ENCODE measurements around the gene CD79A.
"Not testable (repeated sequence)": the region's sequence is repeated elsewhere in the genome, so short reads cannot be mapped to it uniquely, and the experiment has no call there.

CD79A gene

DNA sequence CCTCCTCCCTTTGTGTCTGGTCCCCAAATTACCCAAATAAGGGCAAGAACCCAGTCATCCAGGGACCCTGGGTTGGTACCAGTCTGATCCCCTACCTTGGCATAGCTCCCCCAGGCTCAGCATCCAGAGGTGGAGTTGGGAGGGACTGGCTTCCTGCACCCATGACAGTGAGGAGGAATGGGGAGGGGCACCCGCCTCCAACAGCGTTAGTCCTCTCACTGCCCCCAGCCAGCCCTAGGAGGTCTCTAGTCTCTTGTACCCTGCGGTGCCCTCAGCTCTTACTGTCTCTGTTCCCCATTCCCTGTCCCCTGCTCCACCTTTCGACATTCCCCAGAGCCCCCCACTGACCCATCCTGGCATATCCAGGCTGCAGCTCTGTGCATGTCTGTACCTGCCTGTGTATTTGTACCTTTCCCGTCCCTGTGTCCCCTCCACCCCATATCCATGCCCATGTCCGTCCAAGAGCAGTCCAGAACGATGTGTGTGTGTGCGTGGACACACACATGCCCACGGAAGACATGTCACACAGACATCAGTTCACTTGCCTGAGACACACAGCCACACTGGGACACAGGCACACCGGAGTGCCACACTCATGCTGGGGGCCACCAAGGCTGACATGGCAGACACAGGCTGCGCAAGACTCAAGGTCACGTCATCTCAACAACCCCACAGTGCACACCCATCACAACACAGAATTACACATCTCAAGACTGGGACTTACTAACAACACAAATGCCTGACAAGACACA, 33.3 kb downstream of the CD79A start:
- FAIRE-seq: no peak
- no peak for TF ChIP-seq POLR2A (IDR thresholded peaks at IDR 0.05; ENCODE audit: low read depth, low read length)
- DNase-seq (ENCODE audit: insufficient read length, low spot score): no peak

DNA sequence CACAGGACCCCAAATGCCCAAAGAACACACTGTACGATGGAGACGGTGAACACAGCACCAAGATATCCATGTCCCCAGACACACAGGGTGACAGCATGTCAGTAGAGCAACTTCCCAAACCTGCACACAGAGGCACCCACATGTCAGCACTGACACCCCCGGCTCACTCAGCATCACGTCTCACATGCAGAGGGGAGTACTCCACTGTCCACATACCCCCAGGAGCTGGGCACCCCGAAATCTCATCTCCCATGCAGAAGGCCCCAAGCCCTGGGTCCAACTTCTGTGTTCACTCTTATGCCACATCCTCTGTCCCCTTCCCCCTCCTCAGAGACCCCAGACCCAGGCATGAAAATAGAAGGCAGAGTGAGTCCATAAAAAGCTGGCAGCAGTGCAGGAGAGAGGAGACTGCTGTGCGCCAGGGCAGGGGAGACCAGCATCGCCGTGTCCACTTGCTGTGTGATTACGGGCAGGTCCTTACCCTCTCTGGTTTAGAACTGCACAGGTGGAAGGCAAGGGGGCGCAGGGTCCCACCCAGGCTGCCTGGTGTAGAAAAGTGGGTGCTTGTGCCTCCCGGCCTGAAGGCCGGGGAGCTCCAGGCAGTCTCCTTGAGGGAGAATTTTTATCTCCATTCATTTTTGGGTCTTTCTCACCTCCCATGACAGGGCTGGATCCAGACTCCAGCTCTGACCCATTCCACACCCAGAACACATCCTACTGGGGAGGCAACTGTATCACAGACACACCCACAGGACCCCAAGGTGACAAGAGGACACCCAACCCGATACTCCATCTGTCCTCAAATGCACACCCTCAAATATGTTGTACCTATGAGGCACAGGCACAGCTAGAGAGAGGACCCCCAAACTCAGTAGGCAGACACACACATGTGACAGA, 34.2 kb downstream of the CD79A start:
- TF ChIP-seq POLR2A (IDR thresholded peaks at IDR 0.05; ENCODE audit: low read depth, low read length): no peak
- no peak for DNase-seq (ENCODE audit: insufficient read length, low spot score)
- no peak for FAIRE-seq

- no peak for TF ChIP-seq POLR2A (IDR thresholded peaks at IDR 0.05; ENCODE audit: low read depth, low read length)
- FAIRE-seq: no peak
- DNase-seq (ENCODE audit: insufficient read length, low spot score): no peak
Observed at GRCh38 chr19:41911889-41912731, 35.0 kb downstream of the CD79A start.

DNA sequence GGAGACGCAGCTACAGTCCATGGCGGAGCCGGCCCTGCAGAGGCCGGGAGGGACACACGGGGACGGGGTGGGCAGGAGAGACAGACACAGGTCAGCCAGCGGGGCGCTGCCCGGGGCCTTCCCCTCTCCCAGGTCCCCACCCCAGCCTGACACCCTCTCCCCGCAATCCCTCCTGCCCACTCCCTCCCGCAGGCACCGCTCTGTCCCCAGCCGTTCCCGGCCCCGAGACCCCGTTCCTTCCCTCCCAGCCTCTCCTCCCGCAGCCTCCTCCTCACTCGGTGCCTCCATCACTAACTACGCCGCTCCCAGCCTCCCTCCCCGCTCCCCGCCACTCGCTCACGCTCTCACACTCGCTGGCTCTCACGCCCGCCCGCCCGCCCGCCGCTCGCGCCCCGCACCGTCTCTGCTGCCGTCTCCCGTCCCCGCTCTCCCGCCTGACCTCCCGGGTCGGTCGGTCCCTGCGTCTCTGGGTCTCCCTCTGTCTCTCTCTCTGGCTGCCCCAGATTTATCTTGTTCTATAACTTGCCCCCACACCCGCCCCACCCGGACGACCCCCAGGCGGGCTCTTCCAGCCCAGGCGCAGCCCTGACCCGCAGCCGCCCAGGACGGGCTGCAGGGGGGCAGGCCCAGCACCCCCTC, 35.9 kb downstream of the CD79A start:
- no peak for TF ChIP-seq POLR2A (IDR thresholded peaks at IDR 0.05; ENCODE audit: low read depth, low read length)
- no peak for FAIRE-seq
- no peak for DNase-seq (ENCODE audit: insufficient read length, low spot score)

- FAIRE-seq: no peak
- no peak for TF ChIP-seq POLR2A (IDR thresholded peaks at IDR 0.05; ENCODE audit: low read depth, low read length)
- no peak for DNase-seq (ENCODE audit: insufficient read length, low spot score)
Observed at GRCh38 chr19:41913538-41914423, 36.7 kb downstream of the CD79A start.

- FAIRE-seq: not testable (repeated sequence)
Observed at GRCh38 chr19:41914424-41914834, 37.4 kb downstream of the CD79A start.

DNA sequence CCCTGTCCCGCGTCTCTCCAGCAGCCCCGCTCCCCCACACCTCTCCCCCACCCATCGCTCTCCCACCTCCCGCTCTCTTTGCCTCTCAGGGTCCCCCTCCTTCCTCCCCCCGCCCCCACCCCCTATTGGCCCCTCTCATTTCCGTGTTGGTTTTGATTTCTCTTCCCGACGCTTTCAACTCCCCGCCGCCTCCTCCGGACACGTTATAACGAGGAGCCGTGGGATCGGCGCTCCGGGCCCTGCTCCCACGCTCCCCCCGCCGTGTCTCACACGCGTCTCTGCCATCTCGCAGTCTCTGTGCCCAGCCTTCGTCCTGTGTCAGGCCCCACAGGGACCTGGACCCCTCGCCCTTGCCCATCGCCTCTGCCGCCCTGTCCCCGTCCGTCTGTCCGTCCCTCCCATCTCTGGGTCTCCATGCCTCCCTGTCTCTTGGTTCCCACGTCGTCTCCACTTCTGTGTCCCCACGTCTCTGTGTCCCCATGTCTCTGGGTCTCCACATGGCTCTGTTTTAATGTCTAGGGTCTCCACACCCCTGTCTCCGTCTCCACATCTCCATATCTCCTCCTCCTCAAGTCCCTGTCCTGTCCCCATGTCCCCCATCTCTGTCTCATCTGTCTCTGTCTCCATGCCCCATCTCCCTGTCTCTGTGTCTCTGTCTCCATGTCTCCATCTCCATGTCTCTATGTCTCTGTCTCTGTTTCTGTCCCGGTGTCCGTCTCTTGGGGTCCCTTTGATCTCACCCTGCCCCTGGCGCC, 38.1 kb downstream of the CD79A start:
- TF ChIP-seq POLR2A (IDR thresholded peaks at IDR 0.05; ENCODE audit: low read depth, low read length): no peak
- DNase-seq (ENCODE audit: insufficient read length, low spot score) (no peak), FAIRE-seq (no peak)

More at GRCh38 chr19:41914424-41914834, 37.4 kb downstream of the CD79A start:
- DNase-seq (ENCODE audit: insufficient read length, low spot score): not testable (repeated sequence)

GRCh38 chr19:41915776-41916414, 38.8 kb downstream of the CD79A start:
- no peak for DNase-seq (ENCODE audit: insufficient read length, low spot score)
- no peak for FAIRE-seq
- no peak for TF ChIP-seq POLR2A (IDR thresholded peaks at IDR 0.05; ENCODE audit: low read depth, low read length)

- no peak for TF ChIP-seq POLR2A (IDR thresholded peaks at IDR 0.05; ENCODE audit: low read depth, low read length)
- no peak for DNase-seq (ENCODE audit: insufficient read length, low spot score)
- FAIRE-seq: no peak
Observed at GRCh38 chr19:41917676-41918075, 40.6 kb downstream of the CD79A start.

GRCh38 chr19:41918095-41918494, 41.0 kb downstream of the CD79A start:
- FAIRE-seq (no peak), DNase-seq (ENCODE audit: insufficient read length, low spot score) (no peak)
- no peak for TF ChIP-seq POLR2A (IDR thresholded peaks at IDR 0.05; ENCODE audit: low read depth, low read length)

DNA sequence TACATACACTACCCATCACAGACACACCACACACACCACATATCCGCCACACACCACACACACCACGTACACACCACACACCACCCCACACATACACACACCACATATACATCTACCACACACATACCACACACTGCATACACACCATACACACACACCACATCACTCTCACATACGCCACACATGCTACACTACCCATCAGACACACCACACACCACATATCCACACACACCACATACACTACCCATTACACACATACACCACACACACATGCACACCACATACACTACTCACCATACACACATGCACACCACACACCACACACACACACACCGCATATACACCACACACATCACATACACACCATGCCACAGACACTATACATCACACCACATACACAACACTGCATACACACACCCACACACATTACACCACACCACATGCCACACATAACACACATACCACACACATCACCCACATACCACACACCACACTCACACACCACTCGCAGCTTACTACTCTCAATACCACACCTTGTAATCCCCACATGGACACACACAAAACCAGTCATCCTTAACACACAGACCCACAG, 41.7 kb downstream of the CD79A start:
- FAIRE-seq (no peak), DNase-seq (ENCODE audit: insufficient read length, low spot score) (no peak)

More for the DNA sequence above, 41.7 kb downstream of the CD79A start:
- TF ChIP-seq POLR2A (IDR thresholded peaks at IDR 0.05; ENCODE audit: low read depth, low read length): no peak
